ENCODE data around the gene BNIP1.

DNA sequence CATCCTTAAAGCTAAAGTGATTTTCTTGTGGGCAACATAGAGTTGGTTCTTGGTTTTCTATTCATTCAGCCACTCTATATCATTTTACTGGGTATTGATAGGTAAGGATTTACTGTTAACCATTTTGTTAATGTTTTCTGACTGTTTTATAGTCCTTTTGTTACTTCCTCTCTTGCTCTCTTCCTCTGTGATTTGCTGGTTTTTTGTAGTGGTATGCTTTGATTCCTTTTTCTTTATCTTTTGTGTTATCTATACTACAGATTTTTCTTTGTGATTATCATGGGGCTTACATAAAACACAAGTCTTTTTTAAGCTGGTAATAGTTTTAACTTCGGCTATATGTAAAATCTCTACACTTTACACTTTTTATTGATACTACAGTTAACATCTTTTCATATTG lies 44.9 kb upstream of the BNIP1 start:
- TF ChIP-seq, protein P1, sequence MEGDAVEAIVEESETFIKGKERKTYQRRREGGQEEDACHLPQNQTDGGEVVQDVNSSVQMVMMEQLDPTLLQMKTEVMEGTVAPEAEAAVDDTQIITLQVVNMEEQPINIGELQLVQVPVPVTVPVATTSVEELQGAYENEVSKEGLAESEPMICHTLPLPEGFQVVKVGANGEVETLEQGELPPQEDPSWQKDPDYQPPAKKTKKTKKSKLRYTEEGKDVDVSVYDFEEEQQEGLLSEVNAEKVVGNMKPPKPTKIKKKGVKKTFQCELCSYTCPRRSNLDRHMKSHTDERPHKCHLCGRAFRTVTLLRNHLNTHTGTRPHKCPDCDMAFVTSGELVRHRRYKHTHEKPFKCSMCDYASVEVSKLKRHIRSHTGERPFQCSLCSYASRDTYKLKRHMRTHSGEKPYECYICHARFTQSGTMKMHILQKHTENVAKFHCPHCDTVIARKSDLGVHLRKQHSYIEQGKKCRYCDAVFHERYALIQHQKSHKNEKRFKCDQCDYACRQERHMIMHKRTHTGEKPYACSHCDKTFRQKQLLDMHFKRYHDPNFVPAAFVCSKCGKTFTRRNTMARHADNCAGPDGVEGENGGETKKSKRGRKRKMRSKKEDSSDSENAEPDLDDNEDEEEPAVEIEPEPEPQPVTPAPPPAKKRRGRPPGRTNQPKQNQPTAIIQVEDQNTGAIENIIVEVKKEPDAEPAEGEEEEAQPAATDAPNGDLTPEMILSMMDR (IDR thresholded peaks at IDR 0.05; ENCODE audit: poor library complexity) = no peak
- TF ChIP-seq EZH2phosphoT487 (IDR thresholded peaks at IDR 0.05; ENCODE audit: low read depth, severe bottlenecking, unreplicated experiment) = no peak
